Endodermal cell (in vitro differentiated cells): ENCODE data around the gene FAXC. TPM values are rescaled to one million over a fixed set of nuclear protein-coding genes. Genes with fewer than 3 reads are reported as not detected.

Source experiments
- DNase-seq: peaks from one replicate; pipeline ENCODE4 v3.0.0-alpha.2; 2017
- H3K27ac ChIP-seq: 2 replicates; pipeline ENCODE4 v1.5.1; 2013; ENCODE audit warnings: mild to moderate bottlenecking, low read depth, low read length, moderate library complexity
- H3K27me3 ChIP-seq: 2 replicates; pipeline ENCODE4 v1.6.1; 2013; ENCODE audit warnings: mild to moderate bottlenecking, low read length, moderate library complexity; ENCODE audit not compliant: insufficient read depth, control insufficient read depth, poor library complexity, severe bottlenecking
- H3K36me3 ChIP-seq: 2 replicates; pipeline ENCODE4 v1.7.0; 2013; ENCODE audit warnings: mild to moderate bottlenecking, low read length, moderate library complexity; ENCODE audit not compliant: control insufficient read depth, insufficient read depth
- H3K4me1 ChIP-seq: one replicate; pipeline ENCODE4 v1.7.0; 2013; ENCODE audit warnings: low read length; ENCODE audit not compliant: control insufficient read depth, insufficient read depth
- H3K4me3 ChIP-seq: 2 replicates; pipeline ENCODE4 v1.5.1; 2013; ENCODE audit warnings: mild to moderate bottlenecking, low read length, moderate library complexity
- H3K9ac ChIP-seq: 2 replicates; pipeline ENCODE4 v1.6.1; 2013; ENCODE audit warnings: mild to moderate bottlenecking, low read length, moderate library complexity; ENCODE audit not compliant: poor library complexity, severe bottlenecking; ENCODE audit errors: extremely low read depth
- H3K9me3 ChIP-seq: 2 replicates; pipeline ENCODE4 v1.6.1; 2013; ENCODE audit warnings: mild to moderate bottlenecking, low read length, moderate library complexity; ENCODE audit not compliant: control insufficient read depth
- H3K27ac Mint-ChIP-seq: 2 replicates; pipeline ENCODE4 v1.8.0; 2020; ENCODE audit warnings: mixed read lengths
- H3K27me3 Mint-ChIP-seq: 2 replicates; pipeline ENCODE4 v1.8.0; 2021; ENCODE audit warnings: mild to moderate bottlenecking, mixed read lengths; ENCODE audit not compliant: insufficient read depth
- H3K36me3 Mint-ChIP-seq: 2 replicates; pipeline ENCODE4 v1.8.0; 2020; ENCODE audit warnings: low read depth, mixed read lengths
- H3K4me1 Mint-ChIP-seq: 2 replicates; pipeline ENCODE4 v1.8.0; 2020; ENCODE audit warnings: mixed read lengths
- H3K4me3 Mint-ChIP-seq: 2 replicates; pipeline ENCODE4 v1.8.0; 2020; ENCODE audit warnings: mild to moderate bottlenecking, moderate library complexity, mixed read lengths
- H3K9me3 Mint-ChIP-seq: 2 replicates; pipeline ENCODE4 v1.8.0; 2020; ENCODE audit warnings: mild to moderate bottlenecking, mixed read lengths
- WGBS, 2 experiments: methylation state at CpG; one replicate each; pipeline versions ENCODE4 v1.1.5 to v1.1.7; 2013; ENCODE audit warnings: missing lambda C conversion rate in 2 of 2, mixed read lengths in 1 of 2; ENCODE audit not compliant: insufficient coverage in 1 of 2, insufficient read length in 1 of 2; 5-methylcytosine and 5-hydroxymethylcytosine counted together
- total RNA-seq, 2 donors: library from RNA; stranded (reverse); fragmentation: NEBNext Ultra II Directional in 1 of 2; extraction: Animal tissue kit (Norgen Biotek cat#: 25700) in 1 of 2; gene quantifications; 2 replicates in 1 of 2; 3 replicates in 1 of 2; pipeline ENCODE4 v1.2.1, GENCODE V29; 2021
- TF ChIP-seq, protein P1 (sequence below): fragments of 200-600 bp; sonication (generic); conservative IDR thresholded peaks from 2 replicates; pipeline ENCODE4 v1.5.0; 2021; ENCODE audit warnings: antibody characterized with exemption, mild to moderate bottlenecking

FAXC gene
- total RNA-seq, 2 donors from 2014 or later, result 8.8 to 19.5 TPM

DNA sequence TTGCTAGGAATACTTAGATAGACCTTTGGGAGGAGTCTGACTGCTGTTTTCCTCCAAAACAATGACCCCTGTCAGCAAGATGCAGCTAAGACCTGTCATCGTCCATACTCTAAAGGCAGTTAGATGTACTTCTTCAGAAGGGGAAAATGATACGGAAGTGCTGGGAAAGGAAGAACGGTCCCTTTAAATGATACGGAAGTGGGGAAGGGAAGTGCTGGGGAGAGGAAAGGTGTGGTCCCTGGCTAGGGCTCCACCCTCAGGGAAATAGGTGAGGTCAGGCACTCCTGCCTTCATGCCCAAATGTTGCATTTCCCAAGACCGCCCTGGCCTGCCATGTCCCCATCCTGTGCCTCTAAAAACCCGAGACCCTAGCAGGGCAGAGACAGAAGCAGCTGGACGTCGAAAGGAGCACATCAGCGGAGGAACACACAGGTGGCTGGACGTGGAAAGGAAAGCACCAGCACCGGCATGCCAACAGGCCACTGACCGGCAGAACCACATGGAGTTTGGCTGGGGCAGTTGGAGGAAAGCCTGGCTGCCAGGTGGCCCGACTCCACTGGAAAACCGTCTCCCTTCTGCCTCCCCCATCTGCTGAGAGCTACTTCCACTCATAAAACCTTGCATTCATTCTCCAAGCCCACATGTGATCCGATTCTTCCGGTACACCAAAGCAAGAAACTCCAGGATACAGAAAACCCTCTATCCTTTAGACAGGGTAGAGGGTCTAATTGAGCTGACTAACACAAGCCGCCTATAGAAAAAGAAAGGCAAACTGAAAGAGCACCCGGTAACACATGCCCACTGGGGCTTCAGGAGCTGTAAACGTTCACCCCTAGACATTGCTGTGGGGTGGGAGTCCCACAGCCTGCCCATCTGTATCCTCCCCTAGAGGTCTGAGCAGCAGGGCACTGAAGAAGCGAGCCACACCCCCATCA is 94.6 kb downstream of the FAXC start:
- no peaks in the 10 kb centered on the region for H3K36me3 ChIP-seq
- WGBS, 2 experiments, result 90 to 92% methylated on average over 14 to 20 of the region's 20 CpGs
- no peaks in the 10 kb centered on the region for H3K9me3 ChIP-seq
- Mint-ChIP-seq H3K9me3 (no peaks in the 10 kb centered on the region), H3K27me3 (peaks cover 6% of the 10 kb centered on the region), H3K4me1 (no peaks in the 10 kb centered on the region), H3K27ac (no peak overlapping the region), H3K4me3 (no peak overlapping the region), H3K36me3 (no peaks in the 10 kb centered on the region)
- H3K4me1 ChIP-seq, result no peaks in the 10 kb centered on the region
- H3K27ac ChIP-seq, result no peak overlapping the region
- TF ChIP-seq, protein P1, sequence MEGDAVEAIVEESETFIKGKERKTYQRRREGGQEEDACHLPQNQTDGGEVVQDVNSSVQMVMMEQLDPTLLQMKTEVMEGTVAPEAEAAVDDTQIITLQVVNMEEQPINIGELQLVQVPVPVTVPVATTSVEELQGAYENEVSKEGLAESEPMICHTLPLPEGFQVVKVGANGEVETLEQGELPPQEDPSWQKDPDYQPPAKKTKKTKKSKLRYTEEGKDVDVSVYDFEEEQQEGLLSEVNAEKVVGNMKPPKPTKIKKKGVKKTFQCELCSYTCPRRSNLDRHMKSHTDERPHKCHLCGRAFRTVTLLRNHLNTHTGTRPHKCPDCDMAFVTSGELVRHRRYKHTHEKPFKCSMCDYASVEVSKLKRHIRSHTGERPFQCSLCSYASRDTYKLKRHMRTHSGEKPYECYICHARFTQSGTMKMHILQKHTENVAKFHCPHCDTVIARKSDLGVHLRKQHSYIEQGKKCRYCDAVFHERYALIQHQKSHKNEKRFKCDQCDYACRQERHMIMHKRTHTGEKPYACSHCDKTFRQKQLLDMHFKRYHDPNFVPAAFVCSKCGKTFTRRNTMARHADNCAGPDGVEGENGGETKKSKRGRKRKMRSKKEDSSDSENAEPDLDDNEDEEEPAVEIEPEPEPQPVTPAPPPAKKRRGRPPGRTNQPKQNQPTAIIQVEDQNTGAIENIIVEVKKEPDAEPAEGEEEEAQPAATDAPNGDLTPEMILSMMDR, result no peak
- H3K9ac ChIP-seq, result no peak overlapping the region
- DNase-seq, result no peak
- no peaks in the 10 kb centered on the region for H3K27me3 ChIP-seq
- no peak overlapping the region for H3K4me3 ChIP-seq

GRCh38 chr6:99253271-99253670 is 96.2 kb downstream of the FAXC start:
- 67 to 92% methylated on average over 1 to 2 of the region's 2 CpGs for WGBS, 2 experiments
- Mint-ChIP-seq H3K36me3 (no peaks in the 10 kb centered on the region), H3K4me3 (no peak overlapping the region), H3K9me3 (no peaks in the 10 kb centered on the region), H3K27ac (no peak overlapping the region), H3K4me1 (no peaks in the 10 kb centered on the region), H3K27me3 (peaks cover 3% of the 10 kb centered on the region)
- H3K36me3 ChIP-seq, result no peaks in the 10 kb centered on the region
- no peak overlapping the region for H3K4me3 ChIP-seq
- H3K9me3 ChIP-seq, result no peaks in the 10 kb centered on the region
- H3K9ac ChIP-seq, result no peak overlapping the region
- TF ChIP-seq, protein P1, result no peak
- no peaks in the 10 kb centered on the region for H3K4me1 ChIP-seq
- no peak for DNase-seq
- peaks cover 8% of the 10 kb centered on the region for H3K27me3 ChIP-seq
- H3K27ac ChIP-seq, result no peak overlapping the region

GRCh38 chr6:99252421-99252820 is 97.1 kb downstream of the FAXC start:
- TF ChIP-seq, protein P1, result no peak
- H3K36me3 Mint-ChIP-seq, result no peaks in the 10 kb centered on the region

More at GRCh38 chr6:99252421-99252820, 97.1 kb downstream of the FAXC start:
- no peak overlapping the region for H3K9ac ChIP-seq
- Mint-ChIP-seq H3K4me1 (no peaks in the 10 kb centered on the region), H3K9me3 (no peaks in the 10 kb centered on the region), H3K27ac (no peak overlapping the region), H3K4me3 (no peak overlapping the region), H3K27me3 (peaks cover 5% of the 10 kb centered on the region)
- peaks cover 16% of the 10 kb centered on the region for H3K27me3 ChIP-seq
- H3K4me1 ChIP-seq, result no peaks in the 10 kb centered on the region
- WGBS, 2 experiments, result 94 to 100% methylated on average over 6 to 9 of the region's 9 CpGs
- no peaks in the 10 kb centered on the region for H3K9me3 ChIP-seq
- no peak for DNase-seq
- no peak overlapping the region for H3K27ac ChIP-seq
- no peaks in the 10 kb centered on the region for H3K36me3 ChIP-seq
- H3K4me3 ChIP-seq, result no peak overlapping the region
